ENCODE measurements around the gene ACTBL2. TPM values are rescaled to one million over a fixed set of nuclear protein-coding genes. Genes with fewer than 3 reads are reported as not detected.

Gene ACTBL2
- 0.28 TPM in 1 of 2 replicates, not detected in the other for total RNA-seq

GRCh38 chr5:57482671-57483106, at the start of gene ACTBL2:
TSS of gene ACTBL2 (minus strand) at chr5:57482811. CDS start at chr5:57482707, 104 bp downstream.

Measured in endothelial cell of coronary artery (primary cell).